ENCODE data around the gene DEFB108B.
"Not testable (repeated sequence)": the region's sequence is repeated elsewhere in the genome, so short reads cannot be mapped to it uniquely, and the experiment has no call there.

DNA sequence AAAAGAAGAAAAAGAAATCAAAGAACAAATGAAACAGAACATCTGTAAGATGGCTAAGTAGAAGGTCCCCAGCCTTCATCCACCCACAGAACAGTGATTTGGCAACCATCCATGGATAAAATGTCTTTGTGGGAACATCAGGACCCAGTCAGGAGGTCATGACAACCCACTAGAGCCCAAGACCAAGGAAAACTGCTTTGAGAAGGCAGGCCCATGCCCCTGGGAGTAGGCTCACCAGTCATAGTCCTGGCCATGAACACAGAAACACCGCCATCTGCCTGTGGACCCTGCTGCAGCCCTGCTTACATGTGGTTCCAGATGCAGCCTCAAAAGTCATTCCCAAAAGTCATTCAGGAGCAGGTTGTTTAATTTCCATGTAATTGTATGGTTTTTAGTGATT is 34.2 kb downstream of the DEFB108B start:
- TF ChIP-seq, protein P1, sequence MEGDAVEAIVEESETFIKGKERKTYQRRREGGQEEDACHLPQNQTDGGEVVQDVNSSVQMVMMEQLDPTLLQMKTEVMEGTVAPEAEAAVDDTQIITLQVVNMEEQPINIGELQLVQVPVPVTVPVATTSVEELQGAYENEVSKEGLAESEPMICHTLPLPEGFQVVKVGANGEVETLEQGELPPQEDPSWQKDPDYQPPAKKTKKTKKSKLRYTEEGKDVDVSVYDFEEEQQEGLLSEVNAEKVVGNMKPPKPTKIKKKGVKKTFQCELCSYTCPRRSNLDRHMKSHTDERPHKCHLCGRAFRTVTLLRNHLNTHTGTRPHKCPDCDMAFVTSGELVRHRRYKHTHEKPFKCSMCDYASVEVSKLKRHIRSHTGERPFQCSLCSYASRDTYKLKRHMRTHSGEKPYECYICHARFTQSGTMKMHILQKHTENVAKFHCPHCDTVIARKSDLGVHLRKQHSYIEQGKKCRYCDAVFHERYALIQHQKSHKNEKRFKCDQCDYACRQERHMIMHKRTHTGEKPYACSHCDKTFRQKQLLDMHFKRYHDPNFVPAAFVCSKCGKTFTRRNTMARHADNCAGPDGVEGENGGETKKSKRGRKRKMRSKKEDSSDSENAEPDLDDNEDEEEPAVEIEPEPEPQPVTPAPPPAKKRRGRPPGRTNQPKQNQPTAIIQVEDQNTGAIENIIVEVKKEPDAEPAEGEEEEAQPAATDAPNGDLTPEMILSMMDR (IDR thresholded peaks at IDR 0.05; ENCODE audit: low read depth, low read length, missing input control) = not testable (repeated sequence)
- TF ChIP-seq FOXA2, ATF3, SP1, ZBTB33 (IDR thresholded peaks at IDR 0.05): not testable (repeated sequence)
- TF ChIP-seq, protein P2, sequence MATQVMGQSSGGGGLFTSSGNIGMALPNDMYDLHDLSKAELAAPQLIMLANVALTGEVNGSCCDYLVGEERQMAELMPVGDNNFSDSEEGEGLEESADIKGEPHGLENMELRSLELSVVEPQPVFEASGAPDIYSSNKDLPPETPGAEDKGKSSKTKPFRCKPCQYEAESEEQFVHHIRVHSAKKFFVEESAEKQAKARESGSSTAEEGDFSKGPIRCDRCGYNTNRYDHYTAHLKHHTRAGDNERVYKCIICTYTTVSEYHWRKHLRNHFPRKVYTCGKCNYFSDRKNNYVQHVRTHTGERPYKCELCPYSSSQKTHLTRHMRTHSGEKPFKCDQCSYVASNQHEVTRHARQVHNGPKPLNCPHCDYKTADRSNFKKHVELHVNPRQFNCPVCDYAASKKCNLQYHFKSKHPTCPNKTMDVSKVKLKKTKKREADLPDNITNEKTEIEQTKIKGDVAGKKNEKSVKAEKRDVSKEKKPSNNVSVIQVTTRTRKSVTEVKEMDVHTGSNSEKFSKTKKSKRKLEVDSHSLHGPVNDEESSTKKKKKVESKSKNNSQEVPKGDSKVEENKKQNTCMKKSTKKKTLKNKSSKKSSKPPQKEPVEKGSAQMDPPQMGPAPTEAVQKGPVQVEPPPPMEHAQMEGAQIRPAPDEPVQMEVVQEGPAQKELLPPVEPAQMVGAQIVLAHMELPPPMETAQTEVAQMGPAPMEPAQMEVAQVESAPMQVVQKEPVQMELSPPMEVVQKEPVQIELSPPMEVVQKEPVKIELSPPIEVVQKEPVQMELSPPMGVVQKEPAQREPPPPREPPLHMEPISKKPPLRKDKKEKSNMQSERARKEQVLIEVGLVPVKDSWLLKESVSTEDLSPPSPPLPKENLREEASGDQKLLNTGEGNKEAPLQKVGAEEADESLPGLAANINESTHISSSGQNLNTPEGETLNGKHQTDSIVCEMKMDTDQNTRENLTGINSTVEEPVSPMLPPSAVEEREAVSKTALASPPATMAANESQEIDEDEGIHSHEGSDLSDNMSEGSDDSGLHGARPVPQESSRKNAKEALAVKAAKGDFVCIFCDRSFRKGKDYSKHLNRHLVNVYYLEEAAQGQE (IDR thresholded peaks at IDR 0.05) = not testable (repeated sequence)

Data from liver (tissue), 3 donors.